Mammary epithelial cell (primary cell): ENCODE results near the gene GABARAP.

Experiments used
- CTCF ChIP-seq, 2 donors: IDR thresholded peaks in 1 of 2; conservative IDR thresholded peaks in 1 of 2; 2 replicates each; pipeline ENCODE4 v1.5.1; 2011 to 2012; ENCODE audit warnings: inconsistent platforms in 2 of 2, low read length in 2 of 2, mild to moderate bottlenecking in 2 of 2, control low read depth in 1 of 2, low read depth in 1 of 2; ENCODE audit not compliant: insufficient read depth in 1 of 2; ENCODE audit errors: extremely low read depth in 1 of 2
- EZH2 ChIP-seq: IDR thresholded peaks from 2 replicates; pipeline ENCODE4 v1.6.1; 2012; ENCODE audit warnings: low read length, inconsistent platforms, borderline replicate concordance

DNA sequence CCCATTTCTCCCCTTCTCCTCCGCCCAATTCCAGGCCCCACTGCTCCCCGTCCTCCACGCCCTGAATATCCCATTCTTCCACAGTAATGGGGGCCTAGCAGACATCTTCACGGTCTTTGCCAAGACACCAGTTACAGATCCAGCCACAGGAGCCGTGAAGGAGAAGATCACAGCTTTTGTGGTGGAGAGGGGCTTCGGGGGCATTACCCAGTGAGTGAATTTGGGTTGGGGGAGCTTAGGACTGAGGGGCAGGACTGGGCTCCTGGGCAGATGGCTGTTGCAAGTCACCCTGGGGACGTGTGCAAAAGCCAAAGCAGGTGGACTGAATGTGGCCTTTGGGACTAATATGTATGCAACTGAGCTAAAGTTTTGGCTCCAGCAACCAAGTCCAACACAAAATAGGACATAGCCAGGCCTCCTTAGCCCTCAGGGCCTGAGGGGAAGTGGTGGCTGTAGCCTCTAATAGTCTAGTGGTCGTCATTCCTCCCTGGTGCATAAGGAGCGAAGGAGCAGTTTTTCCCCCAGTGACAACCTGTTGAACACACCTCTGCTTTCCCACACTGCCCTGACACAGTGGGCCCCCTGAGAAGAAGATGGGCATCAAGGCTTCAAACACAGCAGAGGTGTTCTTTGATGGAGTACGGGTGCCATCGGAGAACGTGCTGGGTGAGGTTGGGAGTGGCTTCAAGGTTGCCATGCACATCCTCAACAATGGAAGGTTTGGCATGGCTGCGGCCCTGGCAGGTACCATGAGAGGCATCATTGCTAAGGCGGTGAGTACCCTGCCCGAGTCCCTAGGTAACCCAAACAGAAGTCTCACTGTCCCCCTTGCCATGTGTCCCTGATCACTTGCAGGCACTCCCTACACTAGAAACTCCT is 19.9 kb downstream of the GABARAP start:
- TF ChIP-seq EZH2 (no peak), CTCF (conservative IDR thresholded peaks at IDR 0.05 in 1 of 2, IDR thresholded peaks at IDR 0.05 in 1 of 2; ENCODE audit: extremely low read depth in 1 of 2, insufficient read depth in 1 of 2, low read depth in 1 of 2, low read length in 2 of 2) (no peak)
